Measurements from ENCODE around the gene BBS1.

DNA sequence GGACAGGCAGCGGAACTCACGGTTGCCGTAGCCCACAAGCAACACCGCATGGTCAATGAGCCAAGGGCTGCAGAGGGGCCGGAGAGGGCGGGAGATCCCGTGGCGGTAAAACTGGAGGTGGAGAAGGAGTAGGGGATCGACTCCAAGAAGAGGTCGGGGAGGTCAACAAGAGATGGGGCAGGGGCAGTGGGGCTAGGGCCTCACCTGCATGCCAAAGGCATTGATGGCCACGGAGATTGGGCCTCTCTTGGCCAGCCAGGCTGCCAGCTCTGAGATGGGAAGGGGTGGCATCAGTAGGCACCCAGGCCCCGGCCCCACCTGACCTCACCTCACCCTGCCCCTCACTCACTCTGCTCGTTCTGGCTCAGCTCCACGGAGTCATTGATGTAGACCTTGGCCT lies 54.1 kb downstream of the BBS1 start:
- TF ChIP-seq EZH2 (IDR thresholded peaks at IDR 0.05; ENCODE audit: low read depth) (no peak), CTCF (conservative IDR thresholded peaks at IDR 0.05) (no peak)

Measured in PC-9 (cell line).